ENCODE results near the gene SAMHD1. TPM values are rescaled to one million over a fixed set of nuclear protein-coding genes. Genes with fewer than 3 reads are reported as not detected.

The SAMHD1 gene
- total and polyA plus RNA-seq, 9 of the 15 experiments (the other 6 are each of a cell fraction or from before 2014, with no cell fraction given) = 6.8 to 20.4 (median 14.8) TPM

GRCh38 chr20:36924167-36925045, 27.1 kb downstream of the SAMHD1 start (continued):
- TF ChIP-seq, protein P1, sequence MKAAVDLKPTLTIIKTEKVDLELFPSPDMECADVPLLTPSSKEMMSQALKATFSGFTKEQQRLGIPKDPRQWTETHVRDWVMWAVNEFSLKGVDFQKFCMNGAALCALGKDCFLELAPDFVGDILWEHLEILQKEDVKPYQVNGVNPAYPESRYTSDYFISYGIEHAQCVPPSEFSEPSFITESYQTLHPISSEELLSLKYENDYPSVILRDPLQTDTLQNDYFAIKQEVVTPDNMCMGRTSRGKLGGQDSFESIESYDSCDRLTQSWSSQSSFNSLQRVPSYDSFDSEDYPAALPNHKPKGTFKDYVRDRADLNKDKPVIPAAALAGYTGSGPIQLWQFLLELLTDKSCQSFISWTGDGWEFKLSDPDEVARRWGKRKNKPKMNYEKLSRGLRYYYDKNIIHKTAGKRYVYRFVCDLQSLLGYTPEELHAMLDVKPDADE (conservative IDR thresholded peaks at IDR 0.05; ENCODE audit: control insufficient read depth, low read depth, low read length) = no peak
- TF ChIP-seq ATF1 (CRISPR knock-in tag; IDR thresholded peaks at IDR 0.05) (no peak), ATF1 (tag; IDR thresholded peaks at IDR 0.05) (no peak), RFX1 (IDR thresholded peaks at IDR 0.05) (no peak), MAFK (IDR thresholded peaks at IDR 0.05; ENCODE audit: low read length) (no peak), SMARCA5 (IDR thresholded peaks at IDR 0.05) (peak; percentile 81; the same call in 1 of the 2 replicates), CUX1 (CRISPR knock-in tag; IDR thresholded peaks at IDR 0.05) (no peak), MED1 (CRISPR knock-in tag; IDR thresholded peaks at IDR 0.05; ENCODE audit: borderline replicate concordance) (no peak), SP2 (IDR thresholded peaks at IDR 0.05; ENCODE audit: extremely low read depth, low read depth, low read length, poor library complexity, severe bottlenecking) (no peak), SMARCA4 (IDR thresholded peaks at IDR 0.05) (peak; percentile 87), KHSRP (IDR thresholded peaks at IDR 0.05) (no peak), POLR2AphosphoS2 (IDR thresholded peaks at IDR 0.05; ENCODE audit: low read length) (no peak), CHCHD3 (CRISPR knock-in tag; IDR thresholded peaks at IDR 0.05) (no peak), HMG20A (CRISPR knock-in tag; conservative IDR thresholded peaks at IDR 0.05) (no peak), ZNF77 (CRISPR knock-in tag; IDR thresholded peaks at IDR 0.05) (no peak), ZNF354B (CRISPR knock-in tag; IDR thresholded peaks at IDR 0.05) (no peak), SIN3A (IDR thresholded peaks at IDR 0.05; ENCODE audit: borderline replicate concordance in 2 of 2, control insufficient read depth in 1 of 2, low read depth in 2 of 2, low read length in 2 of 2) (no peak), BACH1 (tag; IDR thresholded peaks at IDR 0.05) (no peak), TRIM25 (IDR thresholded peaks at IDR 0.05; ENCODE audit: borderline replicate concordance) (peak; percentile 81; the same call in 1 of the 2 replicates), EZH2 (IDR thresholded peaks at IDR 0.05; ENCODE audit: borderline replicate concordance, low read depth, low read length) (no peak), ZZZ3 (IDR thresholded peaks at IDR 0.05) (peak; percentile 58; the same call in 1 of the 2 replicates)

All from K562 (cell line).